ENCODE results near the gene PRDM16. TPM values are rescaled to one million over a fixed set of nuclear protein-coding genes. Genes with fewer than 3 reads are reported as not detected.

PRDM16 gene
- total RNA-seq, 4 donors from 2014 or later, result 0.41 to 0.95 TPM; not detected in 2

GRCh38 chr1:3119725-3120124 is 50.7 kb downstream of the PRDM16 start:
- H3K27ac ChIP-seq, result no peak overlapping the region
- WGBS, 2 donors (ENCODE audit: low coverage in 1 of 2), result 66% methylated on average over 10 of the region's 10 CpGs; no CpG with 5 or more reads in 1 of the 2 donors

GRCh38 chr1:3120140-3120539 is 51.1 kb downstream of the PRDM16 start:
- no peak for DNase-seq
- H3K27me3 ChIP-seq, result no peaks in the 10 kb centered on the region
- no peaks in the 10 kb centered on the region for H3K4me1 ChIP-seq
- no peak overlapping the region for H3K27ac ChIP-seq
- 77% methylated on average over 17 of the region's 17 CpGs; no CpG with 5 or more reads in 1 of the 2 donors for WGBS, 2 donors (ENCODE audit: low coverage in 1 of 2)
- no peak overlapping the region for H3K4me3 ChIP-seq
- TF ChIP-seq CTCF (IDR thresholded peaks at IDR 0.05), result no peak
- TF ChIP-seq POLR2AphosphoS5 (IDR thresholded peaks at IDR 0.05), result no peak
- no peak for TF ChIP-seq EP300 (IDR thresholded peaks at IDR 0.05; ENCODE audit: low read depth)
- TF ChIP-seq POLR2A (IDR thresholded peaks at IDR 0.05), result no peak
- in situ Hi-C loops (cut with MboI; ENCODE audit: low pct_ligation_motif_present in 1 of 4, low pct_unique_long_range_greater_than_20kb in 1 of 4, low sequenced_read_pairs in 3 of 4), result no loop called here
- H3K9me3 ChIP-seq, result no peaks in the 10 kb centered on the region
- intact Hi-C loops (cut with DNase I; ENCODE audit: low total_unique reads), result no loop called here
- H3K36me3 ChIP-seq, result no peaks in the 10 kb centered on the region

More at GRCh38 chr1:3119725-3120124, 50.7 kb downstream of the PRDM16 start:
- H3K4me3 ChIP-seq, result no peak overlapping the region
- DNase-seq, result no peak
- H3K4me1 ChIP-seq, result no peaks in the 10 kb centered on the region
- intact Hi-C loops (cut with DNase I; ENCODE audit: low total_unique reads) (no loop called here), in situ Hi-C loops (cut with MboI; ENCODE audit: low pct_ligation_motif_present in 1 of 4, low pct_unique_long_range_greater_than_20kb in 1 of 4, low sequenced_read_pairs in 3 of 4) (no loop called here)
- no peaks in the 10 kb centered on the region for H3K27me3 ChIP-seq
- no peaks in the 10 kb centered on the region for H3K36me3 ChIP-seq
- H3K9me3 ChIP-seq, result no peaks in the 10 kb centered on the region
- TF ChIP-seq POLR2AphosphoS5 (IDR thresholded peaks at IDR 0.05) (no peak), EP300 (IDR thresholded peaks at IDR 0.05; ENCODE audit: low read depth) (no peak), POLR2A (IDR thresholded peaks at IDR 0.05) (no peak), CTCF (IDR thresholded peaks at IDR 0.05) (no peak)

- intact Hi-C loops (cut with DNase I; ENCODE audit: low total_unique reads), result no loop called here
- in situ Hi-C loops (cut with MboI; ENCODE audit: low pct_ligation_motif_present in 1 of 4, low pct_unique_long_range_greater_than_20kb in 1 of 4, low sequenced_read_pairs in 3 of 4), result no loop called here
- Histone ChIP-seq H3K27ac (no peak overlapping the region), H3K27me3 (no peaks in the 10 kb centered on the region), H3K36me3 (no peaks in the 10 kb centered on the region), H3K4me3 (no peak overlapping the region), H3K4me1 (no peaks in the 10 kb centered on the region), H3K9me3 (no peaks in the 10 kb centered on the region)
- TF ChIP-seq POLR2A (IDR thresholded peaks at IDR 0.05) (no peak), CTCF (IDR thresholded peaks at IDR 0.05) (no peak), EP300 (IDR thresholded peaks at IDR 0.05; ENCODE audit: low read depth) (no peak)
- WGBS, 2 donors (ENCODE audit: low coverage in 1 of 2), result 80% methylated on average over 14 of the region's 14 CpGs; no CpG with 5 or more reads in 1 of the 2 donors
- DNase-seq, result no peak
Measured at GRCh38 chr1:3120994-3121393, 52.0 kb downstream of the PRDM16 start.

GRCh38 chr1:3121401-3122210 is 52.6 kb downstream of the PRDM16 start:
- H3K9me3 ChIP-seq, result no peaks in the 10 kb centered on the region
- H3K36me3 ChIP-seq, result no peaks in the 10 kb centered on the region
- H3K4me1 ChIP-seq, result peaks cover 0 to 6% (median 2%) of the 10 kb centered on the region in 4 donors
- no peak overlapping the region for H3K27ac ChIP-seq
- intact Hi-C loops (cut with DNase I; ENCODE audit: low total_unique reads) (no loop called here), in situ Hi-C loops (cut with MboI; ENCODE audit: low pct_ligation_motif_present in 1 of 4, low pct_unique_long_range_greater_than_20kb in 1 of 4, low sequenced_read_pairs in 3 of 4) (no loop called here)
- WGBS, 2 donors (ENCODE audit: low coverage in 1 of 2), result 67 to 88% methylated on average over 3 to 41 of the region's 46 CpGs
- no peak for DNase-seq
- no peak overlapping the region for H3K4me3 ChIP-seq
- no peak for TF ChIP-seq CTCF (IDR thresholded peaks at IDR 0.05)
- no peak for TF ChIP-seq POLR2AphosphoS5 (IDR thresholded peaks at IDR 0.05)
- TF ChIP-seq POLR2A (IDR thresholded peaks at IDR 0.05), result no peak
- no peak for TF ChIP-seq EP300 (IDR thresholded peaks at IDR 0.05; ENCODE audit: low read depth)
- H3K27me3 ChIP-seq, result no peaks in the 10 kb centered on the region
